PC-3 (cell line): ENCODE results near the gene PXN. TPM values are rescaled to one million over a fixed set of nuclear protein-coding genes. Genes with fewer than 3 reads are reported as not detected.
"Not testable (repeated sequence)": the region's sequence is repeated elsewhere in the genome, so short reads cannot be mapped to it uniquely, and the experiment has no call there.

Source experiments
- ATAC-seq: fragments of 200-7000 bp; cut with Tn5 transposase; 2 replicates; pipeline ENCODE4 v1.9.1; 2020; ENCODE audit warnings: mild to moderate bottlenecking, moderate library complexity
- BruUV-seq: library from RNA; stranded (reverse); fragments of 400-500 nt; replicated peaks from 2 replicates; lab custom pipeline; 2021; lab: Mats Ljungman, UMichigan
- CTCF ChIA-PET: fragments of 300-600 bp; sonication (Branson Sonifier 250); formaldehyde crosslinking; loops from one replicate; lab custom pipeline; 2022; ENCODE audit warnings: antibody characterized with exemption; lab: Charles Lee
- POLR2A ChIA-PET: fragments of 300-600 bp; sonication (Branson Sonifier 250); formaldehyde crosslinking; loops from one replicate; lab custom pipeline; 2022; ENCODE audit warnings: antibody characterized with exemption; ENCODE audit not compliant: unreplicated experiment; lab: Charles Lee
- DNase-seq: peaks from one replicate; pipeline ENCODE4 v3.0.0-alpha.2; 2015
- H2AFZ ChIP-seq: fragments of 300-600 bp; sonication (generic); 2 replicates; pipeline ENCODE4 v1.6.0; 2016; ENCODE audit warnings: antibody characterized with exemption, low read length
- H3F3A ChIP-seq: fragments of 300-600 bp; sonication (generic); one replicate; pipeline ENCODE4 v1.6.0; 2017; ENCODE audit warnings: antibody characterized with exemption, low read length, control low read depth, mild to moderate bottlenecking; ENCODE audit not compliant: unreplicated experiment
- H3K27ac ChIP-seq: fragments of 300-600 bp; sonication (generic); 2 replicates; pipeline ENCODE4 v1.5.1; 2016; ENCODE audit warnings: mild to moderate bottlenecking, low read length
- H3K27me3 ChIP-seq: fragments of 300-600 bp; sonication (generic); 2 replicates; pipeline ENCODE4 v1.6.1; 2016; ENCODE audit warnings: low read length, mixed read lengths
- H3K36me3 ChIP-seq: fragments of 300-600 bp; sonication (generic); 2 replicates; pipeline ENCODE4 v1.6.1; 2016; ENCODE audit warnings: low read depth, mixed run types, low read length, mixed read lengths
- H3K4me1 ChIP-seq: fragments of 300-600 bp; sonication (generic); 2 replicates; pipeline ENCODE4 v1.5.1; 2016; ENCODE audit warnings: low read length; ENCODE audit not compliant: insufficient read depth
- H3K4me2 ChIP-seq: fragments of 300-600 bp; sonication (generic); 2 replicates; pipeline ENCODE4 v1.6.0; 2016; ENCODE audit warnings: low read length
- H3K4me3 ChIP-seq: fragments of 300-600 bp; sonication (generic); 2 replicates; pipeline ENCODE4 v1.5.1; 2016; ENCODE audit warnings: mild to moderate bottlenecking, low read length, mixed read lengths
- H3K79me2 ChIP-seq: fragments of 300-600 bp; sonication (generic); 2 replicates; pipeline ENCODE4 v1.6.1; 2017; ENCODE audit warnings: low read length, mixed read lengths
- H3K9ac ChIP-seq: fragments of 300-600 bp; sonication (generic); 2 replicates; pipeline ENCODE4 v1.6.0; 2016; ENCODE audit warnings: mild to moderate bottlenecking, low read length
- H3K9me2 ChIP-seq: fragments of 300-600 bp; sonication (generic); replicated peaks from 2 replicates; pipeline ENCODE4 v1.6.1; 2016; ENCODE audit warnings: mixed run types, low read length, mixed read lengths
- H3K9me3 ChIP-seq: fragments of 300-600 bp; sonication (generic); 2 replicates; pipeline ENCODE4 v1.6.1; 2016; ENCODE audit warnings: low read length, mixed read lengths
- H4K20me1 ChIP-seq: fragments of 300-600 bp; sonication (generic); 2 replicates; pipeline ENCODE4 v1.6.1; 2016; ENCODE audit warnings: low read length, mixed read lengths
- CTCF ChIP-seq: fragments of 300-600 bp; sonication (generic); conservative IDR thresholded peaks from 2 replicates; pipeline ENCODE4 v1.5.1; 2017; ENCODE audit warnings: antibody characterized with exemption, low read depth, mild to moderate bottlenecking, low read length
- EZH2 ChIP-seq: fragments of 300-600 bp; sonication (generic); IDR thresholded peaks from one replicate; pipeline ENCODE4 v1.6.1; 2017; ENCODE audit warnings: antibody characterized with exemption, mild to moderate bottlenecking, low read length; ENCODE audit not compliant: unreplicated experiment
- EZH2phosphoT487 ChIP-seq: fragments of 300-600 bp; sonication (generic); IDR thresholded peaks from 2 replicates; pipeline ENCODE4 v1.6.1; 2018; ENCODE audit warnings: mild to moderate bottlenecking, antibody characterized with exemption, low read length, borderline replicate concordance
- intact Hi-C: fragments of 100-400 bp; cut with micrococcal nuclease; formaldehyde crosslinking; loops from 2 replicates; pipeline ENCODE4 v1.9.0; 2023
- total RNA-seq: library from RNA; depleted of rRNA; stranded (reverse); fragments of >200 nt; gene quantifications from 2 replicates; pipeline ENCODE4 v1.2.3, GENCODE V29; 2014

PXN gene
- total RNA-seq, 1 experiment from 2014 or later = 313 TPM

GRCh38 chr12:120215357-120215735, 50.2 kb downstream of the PXN start:
- POLR2A ChIA-PET = no interaction called here
- H3K36me3 ChIP-seq = peaks cover 83% of the 10 kb centered on the region

GRCh38 chr12:120214626-120215356, 50.7 kb downstream of the PXN start:
- ATAC-seq = no peak
- CTCF ChIA-PET = no interaction called here
- BruUV-seq = no TSS peak
- H3F3A ChIP-seq = peaks cover 6% of the 10 kb centered on the region
- no peak overlapping the region for H3K27ac ChIP-seq
- no peak for DNase-seq
- intact Hi-C loops = no loop called here
- peaks cover 18% of the 10 kb centered on the region for H4K20me1 ChIP-seq
- H3K9ac ChIP-seq = no peak overlapping the region
- no peak overlapping the region for H3K4me2 ChIP-seq
- peaks cover 83% of the 10 kb centered on the region for H3K36me3 ChIP-seq
- no peak overlapping the region for H2AFZ ChIP-seq
- H3K4me3 ChIP-seq = no peak overlapping the region
- peaks cover 7% of the 10 kb centered on the region; the same call in 1 of the 2 replicates for H3K79me2 ChIP-seq
- POLR2A ChIA-PET = no interaction called here
- no peaks in the 10 kb centered on the region for H3K9me2 ChIP-seq
- no peaks in the 10 kb centered on the region for H3K9me3 ChIP-seq
- TF ChIP-seq EZH2phosphoT487 (no peak), CTCF (no peak), EZH2 (no peak)
- H3K4me1 ChIP-seq = no peaks in the 10 kb centered on the region
- H3K27me3 ChIP-seq = no peaks in the 10 kb centered on the region

More at GRCh38 chr12:120215357-120215735, 50.2 kb downstream of the PXN start:
- Histone ChIP-seq H2AFZ (no peak overlapping the region), H3K9ac (no peak overlapping the region), H3K27ac (no peak overlapping the region), H3K4me2 (no peak overlapping the region), H3K4me1 (no peaks in the 10 kb centered on the region), H3K9me2 (no peaks in the 10 kb centered on the region), H3K79me2 (peaks cover 11% of the 10 kb centered on the region), H4K20me1 (peaks cover 18% of the 10 kb centered on the region), H3F3A (peaks cover 6% of the 10 kb centered on the region), H3K4me3 (no peak overlapping the region), H3K27me3 (no peaks in the 10 kb centered on the region), H3K9me3 (no peaks in the 10 kb centered on the region)
- no TSS peak for BruUV-seq
- CTCF ChIA-PET = no interaction called here
- no peak for ATAC-seq
- no peak for TF ChIP-seq CTCF
- no peak for TF ChIP-seq EZH2phosphoT487
- no peak for DNase-seq
- intact Hi-C loops = no loop called here

- TF ChIP-seq CTCF (no peak), EZH2phosphoT487 (no peak), EZH2 (no peak)
- Histone ChIP-seq H3K79me2 (0 out of 2 replicates have a peak, but pooled peaks cover 1% of the 10 kb centered on the region), H4K20me1 (peaks cover 7% of the 10 kb centered on the region), H3K4me2 (no peak overlapping the region), H3K27ac (no peak overlapping the region), H3K9ac (no peak overlapping the region), H3K9me2 (no peaks in the 10 kb centered on the region), H3K4me1 (no peaks in the 10 kb centered on the region), H3K27me3 (no peaks in the 10 kb centered on the region), H3F3A (peaks cover 6% of the 10 kb centered on the region), H3K9me3 (no peaks in the 10 kb centered on the region), H3K4me3 (no peak overlapping the region), H2AFZ (no peak overlapping the region), H3K36me3 (peaks cover 75% of the 10 kb centered on the region)
- POLR2A ChIA-PET = no interaction called here
- ATAC-seq = no peak
- intact Hi-C loops = no loop called here
- CTCF ChIA-PET = no interaction called here
- BruUV-seq = no TSS peak
- no peak for DNase-seq
Observed at GRCh38 chr12:120213758-120214157, 51.8 kb downstream of the PXN start.

- H3K27ac ChIP-seq, H2AFZ ChIP-seq, H3K4me2 ChIP-seq, intact Hi-C loops, H3K9me2 ChIP-seq, CTCF ChIA-PET, H3K4me3 ChIP-seq, DNase-seq, H3K4me1 ChIP-seq, H3K9ac ChIP-seq, H4K20me1 ChIP-seq, BruUV-seq, H3K27me3 ChIP-seq, H3F3A ChIP-seq, H3K9me3 ChIP-seq, POLR2A ChIA-PET, ATAC-seq, H3K79me2 ChIP-seq: not testable (repeated sequence)
- peaks cover 70% of the 10 kb centered on the region for H3K36me3 ChIP-seq
Observed at GRCh38 chr12:120213182-120213581, 52.3 kb downstream of the PXN start.
